ENCODE results near the gene PRMT1.

DNA sequence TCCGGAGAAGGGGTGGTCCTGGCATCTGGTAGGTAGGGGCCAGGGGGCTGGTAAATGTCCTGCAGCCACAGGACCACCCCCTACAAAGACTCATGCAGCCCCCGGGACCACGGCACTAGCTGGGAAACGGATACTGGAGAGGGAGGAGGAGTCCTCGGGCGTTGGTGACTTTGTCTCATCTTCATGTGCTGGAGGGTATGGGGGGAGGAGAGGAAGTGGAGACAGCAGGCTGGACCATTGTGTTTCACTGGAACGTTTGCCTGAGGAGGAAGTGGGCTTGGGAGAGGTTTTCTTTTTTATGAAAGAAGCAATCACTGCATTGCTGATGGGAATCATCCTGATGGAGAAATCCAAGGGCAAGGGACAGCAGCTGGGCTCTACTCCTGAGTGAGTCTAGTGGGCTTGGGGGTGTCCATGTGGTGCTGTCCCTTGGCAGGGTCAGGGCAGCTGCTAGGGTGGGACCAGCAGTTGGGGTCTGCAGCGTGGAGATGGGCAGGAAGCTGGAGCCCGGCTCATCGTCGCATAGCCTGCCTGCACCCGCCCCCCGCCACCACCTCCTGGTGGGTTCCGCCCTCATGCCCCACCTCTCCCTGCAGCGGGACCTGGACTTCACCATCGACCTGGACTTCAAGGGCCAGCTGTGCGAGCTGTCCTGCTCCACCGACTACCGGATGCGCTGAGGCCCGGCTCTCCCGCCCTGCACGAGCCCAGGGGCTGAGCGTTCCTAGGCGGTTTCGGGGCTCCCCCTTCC, 10.7 kb downstream of the PRMT1 start:
- TF ChIP-seq, protein P1, sequence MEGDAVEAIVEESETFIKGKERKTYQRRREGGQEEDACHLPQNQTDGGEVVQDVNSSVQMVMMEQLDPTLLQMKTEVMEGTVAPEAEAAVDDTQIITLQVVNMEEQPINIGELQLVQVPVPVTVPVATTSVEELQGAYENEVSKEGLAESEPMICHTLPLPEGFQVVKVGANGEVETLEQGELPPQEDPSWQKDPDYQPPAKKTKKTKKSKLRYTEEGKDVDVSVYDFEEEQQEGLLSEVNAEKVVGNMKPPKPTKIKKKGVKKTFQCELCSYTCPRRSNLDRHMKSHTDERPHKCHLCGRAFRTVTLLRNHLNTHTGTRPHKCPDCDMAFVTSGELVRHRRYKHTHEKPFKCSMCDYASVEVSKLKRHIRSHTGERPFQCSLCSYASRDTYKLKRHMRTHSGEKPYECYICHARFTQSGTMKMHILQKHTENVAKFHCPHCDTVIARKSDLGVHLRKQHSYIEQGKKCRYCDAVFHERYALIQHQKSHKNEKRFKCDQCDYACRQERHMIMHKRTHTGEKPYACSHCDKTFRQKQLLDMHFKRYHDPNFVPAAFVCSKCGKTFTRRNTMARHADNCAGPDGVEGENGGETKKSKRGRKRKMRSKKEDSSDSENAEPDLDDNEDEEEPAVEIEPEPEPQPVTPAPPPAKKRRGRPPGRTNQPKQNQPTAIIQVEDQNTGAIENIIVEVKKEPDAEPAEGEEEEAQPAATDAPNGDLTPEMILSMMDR (conservative IDR thresholded peaks at IDR 0.05; ENCODE audit: low read depth, low read length), result no peak
- no peak for TF ChIP-seq EZH2 (IDR thresholded peaks at IDR 0.05; ENCODE audit: borderline replicate concordance, low read depth, low read length, poor library complexity, severe bottlenecking)
